Measurements from ENCODE around the gene KLRC4.

GRCh38 chr12:10389904-10390303 lies 19.7 kb downstream of the KLRC4 start, which contains the start of gene KLRK1:
- TF ChIP-seq CTCF (IDR thresholded peaks at IDR 0.05) (no peak), POLR2A (IDR thresholded peaks at IDR 0.05) (no peak)
